ENCODE data around the gene WDR46. TPM values are rescaled to one million over a fixed set of nuclear protein-coding genes. Genes with fewer than 3 reads are reported as not detected.
"Not testable (repeated sequence)": the region's sequence is repeated elsewhere in the genome, so short reads cannot be mapped to it uniquely, and the experiment has no call there.

Gene WDR46
- total RNA-seq, 1 donor from 2014 or later, result 95.2 TPM

DNA sequence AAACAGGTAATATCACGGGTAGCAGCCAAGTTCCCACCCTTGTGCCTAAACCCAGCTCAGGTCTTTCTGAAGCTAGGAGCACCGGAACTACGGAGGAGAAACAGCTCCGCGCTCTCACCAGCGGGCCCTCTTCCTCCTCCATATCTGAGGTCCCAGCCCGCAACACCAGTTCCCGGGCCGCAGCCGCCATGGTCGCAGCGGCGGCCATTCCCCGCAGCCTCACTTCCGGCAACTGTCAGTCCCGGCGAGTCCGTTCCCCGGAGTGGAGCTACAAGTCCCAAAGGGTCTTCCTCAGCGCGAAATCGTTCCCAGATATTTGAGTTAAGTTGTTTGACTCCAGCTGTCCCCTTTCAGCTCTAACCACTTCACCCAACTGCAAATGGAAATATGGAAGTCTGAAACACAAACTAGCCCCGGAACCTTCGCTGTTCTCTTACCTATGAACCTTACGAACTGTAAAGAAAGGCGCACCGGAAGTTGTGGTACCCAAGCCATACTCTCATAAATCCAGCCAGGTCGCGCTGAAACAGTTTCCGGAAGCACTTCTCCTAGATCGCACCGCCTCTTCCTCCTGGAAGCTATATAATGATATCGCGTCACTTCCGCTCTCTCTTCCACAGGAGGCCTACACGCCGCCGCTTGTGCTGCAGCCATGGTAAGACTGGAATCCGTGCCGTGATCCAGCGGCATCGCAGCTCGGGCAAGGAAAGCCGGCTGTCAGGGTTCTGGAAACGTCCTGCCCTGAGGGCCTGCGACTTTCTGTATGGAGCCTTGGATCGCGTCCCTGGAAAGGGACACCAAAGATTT is 17.4 kb downstream of the WDR46 start, which contains the start of the genes RPS18 and VPS52:
RPS18 (plus strand) TSS at position 608 of the 807 bp plus-strand sequence; CDS start at position 653, 45 bp downstream.
VPS52 (minus strand) TSS at position 409 of the 807 bp plus-strand sequence; CDS start at position 208, 201 bp downstream.
- peak; percentile 99 for DNase-seq (ENCODE audit: low read depth)

DNA sequence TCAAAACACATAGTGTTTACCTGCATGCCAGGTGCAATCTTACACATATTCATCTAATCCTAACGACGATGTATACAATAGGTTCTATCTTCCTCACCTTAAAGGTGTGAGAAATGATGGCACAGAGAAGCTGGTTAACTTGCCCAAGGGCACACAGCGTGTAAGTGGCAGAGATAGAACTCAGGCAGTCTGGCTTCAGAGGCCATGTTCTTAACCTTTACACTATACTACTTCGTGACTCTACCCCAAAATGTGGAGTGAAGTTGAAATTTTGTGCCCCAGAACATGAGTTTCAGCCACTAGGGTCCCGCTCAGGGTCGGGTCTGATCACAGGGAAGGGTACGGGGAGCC is 17.9 kb downstream of the WDR46 start:
- no peak for DNase-seq (ENCODE audit: low read depth)

GRCh38 chr6:33264015-33264414 is 25.0 kb downstream of the WDR46 start:
- no peak for DNase-seq (ENCODE audit: low read depth)

DNA sequence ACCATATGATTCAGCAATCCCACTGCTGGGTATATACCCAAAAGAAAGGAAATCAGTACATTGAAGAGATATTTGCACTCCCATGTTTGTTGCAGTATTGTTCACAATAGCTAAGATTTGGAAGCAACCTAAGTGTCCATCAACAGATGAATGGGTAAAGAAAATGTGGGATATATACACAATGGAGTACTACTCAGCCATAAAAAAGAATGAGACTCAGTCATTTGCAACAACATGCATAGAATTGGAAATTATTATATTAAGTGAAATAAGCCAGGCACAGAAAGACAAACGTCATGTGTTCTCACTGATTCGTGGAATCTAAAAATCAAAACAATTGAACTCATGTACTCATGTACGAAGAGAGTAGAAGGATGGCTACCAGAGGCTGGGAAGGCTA is 26.5 kb downstream of the WDR46 start:
- not testable (repeated sequence) for DNase-seq (ENCODE audit: low read depth)

DNA sequence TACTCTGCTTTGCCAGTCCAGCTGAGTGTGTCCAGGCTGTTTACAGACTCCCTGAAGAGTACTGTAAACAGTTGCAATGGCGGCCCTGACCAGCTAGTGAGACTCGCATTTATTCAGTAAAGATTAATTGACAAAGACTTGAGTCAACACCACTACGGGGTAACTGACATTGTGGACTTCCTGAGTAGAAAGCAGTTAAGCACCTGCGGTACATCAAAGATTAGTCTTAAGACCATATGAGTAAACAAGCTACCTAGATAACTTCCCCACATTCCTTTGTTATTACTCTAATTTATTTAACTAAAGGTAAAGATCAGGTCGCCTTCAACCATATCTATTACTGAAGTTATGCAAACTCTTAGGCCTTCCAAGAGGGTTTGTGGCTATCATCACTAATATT is 30.0 kb downstream of the WDR46 start:
- DNase-seq (ENCODE audit: low read depth), result no peak

DNA sequence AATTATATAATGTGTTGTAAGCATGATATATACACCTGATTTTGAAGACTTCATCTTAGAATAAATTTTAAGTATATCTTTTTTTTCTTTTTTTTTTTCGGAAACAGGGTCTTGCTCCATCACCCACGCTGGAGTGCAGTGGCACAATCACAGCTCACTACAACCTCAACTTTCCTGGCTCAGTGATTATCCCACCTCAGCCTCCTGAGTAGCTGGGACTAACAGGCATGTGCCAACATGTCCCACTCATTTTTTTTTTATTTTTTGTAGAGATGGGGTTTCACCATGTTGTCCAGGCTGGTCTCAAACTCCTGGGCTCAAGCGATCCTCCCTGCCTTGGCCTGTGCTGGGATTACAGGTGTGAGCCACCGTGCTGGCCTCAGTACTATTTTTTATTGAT is 34.4 kb downstream of the WDR46 start:
- no peak for DNase-seq (ENCODE audit: low read depth)

- no peak for DNase-seq (ENCODE audit: low read depth)
These were observed 36.3 kb downstream of the WDR46 start for GRCh38 chr6:33252759-33253158.

GRCh38 chr6:33251395-33252012 is 37.5 kb downstream of the WDR46 start:
- DNase-seq (ENCODE audit: low read depth), result no peak

DNA sequence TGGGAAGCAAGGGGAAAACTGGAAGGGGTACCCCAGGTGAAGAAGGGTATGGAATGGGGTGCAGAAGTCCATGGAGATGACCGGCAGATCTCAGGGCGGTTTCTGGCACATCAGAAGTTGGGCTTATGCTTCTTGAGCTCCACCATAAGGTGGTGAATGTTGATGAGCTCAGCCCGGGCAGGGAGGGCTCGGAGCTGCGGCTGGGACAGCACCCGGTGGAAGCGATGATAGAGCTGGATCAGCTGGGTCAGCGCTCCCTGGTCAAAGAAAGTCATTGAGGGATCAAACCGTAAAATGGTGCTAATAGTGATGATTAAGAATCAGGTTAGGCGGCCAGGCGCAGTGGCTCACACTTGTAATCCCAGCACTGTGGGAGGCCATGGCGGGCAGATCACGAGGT is 38.3 kb downstream of the WDR46 start:
- DNase-seq (ENCODE audit: low read depth), result no peak

GRCh38 chr6:33249732-33250630 is 39.1 kb downstream of the WDR46 start:
- DNase-seq (ENCODE audit: low read depth), result peak; percentile 53

- peak; percentile 100 for DNase-seq (ENCODE audit: low read depth)
These were observed 39.9 kb downstream of the WDR46 start for GRCh38 chr6:33248932-33249731.

GRCh38 chr6:33248643-33248931 is 40.5 kb downstream of the WDR46 start:
- DNase-seq (ENCODE audit: low read depth), result peak; percentile 61

DNA sequence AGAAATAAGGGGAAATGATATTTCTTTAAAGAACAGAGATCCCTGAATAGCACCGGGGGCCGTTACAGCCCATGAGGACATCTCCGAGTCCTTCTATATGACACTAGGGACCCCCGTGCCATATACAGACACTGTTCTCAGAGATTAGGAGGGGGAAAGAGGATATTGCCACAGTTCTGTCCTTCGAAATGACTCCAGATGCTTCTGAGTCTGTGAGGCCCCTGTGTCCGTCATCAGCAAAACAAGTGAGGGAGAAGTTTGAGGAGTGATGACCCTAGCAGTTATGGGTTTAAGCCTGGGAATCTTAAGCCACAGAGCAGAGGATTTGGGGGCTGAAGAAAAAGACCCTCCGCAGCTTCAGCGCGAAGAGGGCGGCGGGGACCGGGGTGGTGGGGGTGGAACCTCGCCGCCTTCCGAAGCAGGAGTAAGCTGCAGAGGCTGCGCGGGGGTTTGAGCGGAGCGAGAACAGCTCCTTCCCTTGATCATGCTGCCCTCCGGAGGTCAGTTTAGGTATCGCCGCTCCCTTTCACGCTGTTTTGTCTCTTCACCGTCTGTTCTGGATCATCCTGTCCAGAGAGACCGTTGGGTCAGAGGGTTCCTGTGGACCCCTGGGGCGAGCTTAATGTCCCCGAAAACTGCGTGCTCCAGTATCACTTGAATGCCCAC is 40.9 kb downstream of the WDR46 start:
- peak; percentile 87 for DNase-seq (ENCODE audit: low read depth)

GRCh38 chr6:33243476-33243875 is 45.6 kb downstream of the WDR46 start:
- no peak for DNase-seq (ENCODE audit: low read depth)

DNA sequence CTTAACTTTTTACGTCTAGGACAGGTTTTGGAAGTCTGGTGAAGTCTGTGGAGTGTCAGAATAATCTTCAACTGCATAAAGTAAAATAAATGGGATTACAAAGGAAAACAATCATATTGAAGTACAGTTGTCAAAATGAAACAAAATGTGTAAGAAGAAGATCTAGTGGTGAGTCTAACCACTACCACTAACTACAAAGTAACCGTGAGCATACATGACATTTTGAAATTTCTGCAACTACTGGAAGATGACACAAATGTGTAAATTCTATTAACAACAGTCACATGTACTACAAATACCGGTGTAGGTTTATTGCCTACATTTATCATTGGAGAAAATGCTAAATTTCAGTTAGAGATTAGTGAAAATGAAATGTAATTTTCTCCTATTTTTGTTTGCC is 47.1 kb downstream of the WDR46 start:
- DNase-seq (ENCODE audit: low read depth), result no peak

- DNase-seq (ENCODE audit: low read depth), result no peak
These were observed 51.3 kb downstream of the WDR46 start for GRCh38 chr6:33237741-33238140.

- DNase-seq (ENCODE audit: low read depth), result no peak
These were observed 52.2 kb downstream of the WDR46 start for GRCh38 chr6:33236852-33237251.

- no peak for DNase-seq (ENCODE audit: low read depth)
These were observed 52.7 kb downstream of the WDR46 start for GRCh38 chr6:33236328-33236727.

DNA sequence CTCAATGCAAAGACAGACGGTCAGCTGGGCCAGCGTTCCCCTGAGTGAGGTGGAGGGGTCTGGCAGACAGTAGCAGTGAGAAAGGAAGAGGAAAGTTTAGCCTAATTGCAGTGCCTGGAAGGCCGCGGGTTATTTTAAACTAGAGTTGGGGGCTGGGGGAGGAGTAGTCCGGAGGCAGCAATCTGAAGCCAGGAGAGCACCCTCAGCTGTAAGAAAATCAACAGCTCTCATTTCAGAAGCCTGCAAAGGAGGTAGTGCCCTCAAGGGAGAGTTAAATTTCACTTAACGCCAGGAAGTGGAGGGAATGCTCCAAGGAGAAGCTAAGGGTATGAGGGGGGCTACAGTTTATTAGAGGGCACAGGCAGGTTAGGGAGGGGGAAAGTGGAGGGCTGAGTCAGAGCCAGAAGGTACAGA is 53.8 kb downstream of the WDR46 start:
- no peak for DNase-seq (ENCODE audit: low read depth)
